Activated CD8-positive, alpha-beta memory T cell treated with anti-CD3 and anti-CD28 coated beads for 1 hour (primary cell): ENCODE data around the gene FAM83E.
A peak's percentile ranks its signal among the peaks of the same experiment; 100 is the strongest.

ENCODE experiments used
- DNase-seq, 2 donors: peaks; one replicate each; pipeline ENCODE4 v3.0.0-alpha.2; 2020; ENCODE audit warnings: low read depth in 1 of 2; ENCODE audit errors: extremely low read depth in 1 of 2

The FAM83E gene

GRCh38 chr19:48613024-48613851 lies 1.6 kb downstream of the FAM83E start:
- DNase-seq = no peak

GRCh38 chr19:48611872-48612271 lies 3.0 kb downstream of the FAM83E start:
- no peak for DNase-seq

DNA sequence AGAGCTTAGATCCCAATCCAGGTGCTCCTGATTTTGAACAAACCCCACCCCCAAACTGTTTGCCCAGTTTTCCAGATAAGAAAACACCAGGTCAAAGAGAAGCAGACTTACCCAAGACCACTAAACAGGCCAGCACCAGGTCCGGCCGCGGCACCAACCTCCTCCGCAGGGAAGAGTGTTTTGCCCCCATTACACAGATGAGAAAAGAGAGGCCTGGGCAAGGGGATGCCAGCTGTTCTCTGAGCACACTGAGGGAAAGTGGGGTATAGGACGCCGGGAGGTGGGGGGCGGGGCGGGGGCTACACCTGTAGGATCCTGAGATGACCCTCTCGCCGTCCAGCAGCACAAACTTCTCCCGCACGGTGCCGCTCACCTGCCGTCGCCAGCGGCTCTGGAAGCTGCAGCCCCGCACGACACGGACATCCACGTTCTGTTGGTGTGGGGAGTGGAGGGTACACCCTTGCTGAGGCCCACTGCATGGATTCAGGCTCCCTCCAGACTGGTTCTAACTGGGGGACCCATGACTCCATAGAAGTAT lies 5.2 kb downstream of the FAM83E start:
- DNase-seq = no peak

GRCh38 chr19:48608798-48609263 lies 6.0 kb downstream of the FAM83E start:
- DNase-seq = no peak

GRCh38 chr19:48607359-48607755 lies 7.5 kb downstream of the FAM83E start:
- no peak for DNase-seq

DNA sequence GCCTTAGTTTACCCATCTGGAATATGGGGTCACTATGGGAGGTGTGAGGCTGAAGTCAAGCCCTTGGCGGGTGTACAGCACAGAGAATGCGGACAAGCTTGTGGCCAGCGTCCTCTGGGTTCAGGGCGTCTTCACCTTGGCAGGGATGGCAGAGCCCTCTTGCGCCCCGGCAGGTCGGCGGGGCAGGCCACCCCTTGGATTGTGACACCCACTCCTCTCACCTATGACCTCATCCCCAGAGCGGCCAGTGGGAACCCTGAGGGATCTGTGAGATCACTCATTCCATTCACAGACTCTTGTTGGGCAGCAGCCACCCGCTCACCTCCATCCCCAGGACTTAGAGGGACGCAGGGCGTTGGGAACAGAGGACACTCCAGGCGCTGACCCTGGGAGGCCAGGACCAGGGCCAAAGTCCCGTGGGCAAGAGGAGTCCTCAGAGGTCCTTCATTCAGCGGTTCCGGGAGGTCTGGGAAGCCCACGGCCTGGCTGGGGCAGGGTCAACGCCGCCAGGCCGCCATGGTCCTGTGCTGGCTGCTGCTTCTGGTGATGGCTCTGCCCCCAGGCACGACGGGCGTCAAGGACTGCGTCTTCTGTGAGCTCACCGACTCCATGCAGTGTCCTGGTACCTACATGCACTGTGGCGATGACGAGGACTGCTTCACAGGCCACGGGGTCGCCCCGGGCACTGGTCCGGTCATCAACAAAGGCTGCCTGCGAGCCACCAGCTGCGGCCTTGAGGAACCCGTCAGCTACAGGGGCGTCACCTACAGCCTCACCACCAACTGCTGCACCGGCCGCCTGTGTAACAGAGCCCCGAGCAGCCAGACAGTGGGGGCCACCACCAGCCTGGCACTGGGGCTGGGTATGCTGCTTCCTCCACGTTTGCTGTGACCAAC lies 8.2 kb downstream of the FAM83E start, which contains the start of gene SPACA4:
SPACA4 (plus strand) TSS at position 280 of the 896 bp plus-strand sequence; CDS start at position 517, 237 bp downstream.
- DNase-seq = no peak

GRCh38 chr19:48603850-48604249 lies 11.0 kb downstream of the FAM83E start:
- no peak for DNase-seq

DNA sequence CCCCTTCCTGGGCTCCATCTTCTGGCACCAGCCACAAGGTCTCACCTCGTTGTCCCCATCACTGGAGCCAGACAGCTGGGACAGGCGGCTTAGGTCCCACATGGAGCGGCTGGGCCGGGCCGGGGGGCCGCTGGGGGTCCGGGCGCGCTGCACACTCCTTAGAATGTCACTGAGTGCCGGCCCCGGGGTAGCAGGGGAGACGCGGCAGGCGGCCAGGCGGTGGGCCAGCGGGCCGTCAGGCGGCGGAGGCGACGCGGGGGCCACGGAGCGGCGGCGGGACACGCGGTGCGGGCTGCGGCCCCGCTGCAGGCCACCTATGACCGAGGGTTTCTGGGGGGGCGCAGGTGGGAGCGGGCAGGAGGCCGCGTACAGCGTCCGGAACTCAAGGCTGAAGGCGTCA lies 11.4 kb downstream of the FAM83E start:
- no peak for DNase-seq

DNA sequence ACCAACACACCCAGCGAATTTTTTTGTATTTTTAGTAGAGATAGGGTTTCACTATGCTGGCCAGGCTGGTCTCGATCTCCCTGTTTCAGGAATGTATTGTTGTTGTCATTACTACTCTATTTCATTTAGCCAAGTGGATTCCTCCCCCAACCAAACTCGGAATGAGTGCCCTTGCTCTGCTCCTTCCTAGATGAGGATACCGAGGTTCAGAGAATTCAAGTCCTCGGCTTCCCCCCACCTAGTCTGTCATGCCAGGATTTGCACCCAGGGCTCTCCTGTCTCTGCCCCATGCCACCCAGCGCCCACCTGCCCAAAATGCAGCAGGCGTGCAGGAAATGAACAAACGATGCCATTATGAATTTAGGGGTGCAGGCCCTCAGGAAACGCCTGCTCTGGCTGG lies 11.9 kb downstream of the FAM83E start:
- no peak for DNase-seq

- DNase-seq = no peak
Observed at GRCh38 chr19:48600679-48601417, 14.0 kb downstream of the FAM83E start.

DNA sequence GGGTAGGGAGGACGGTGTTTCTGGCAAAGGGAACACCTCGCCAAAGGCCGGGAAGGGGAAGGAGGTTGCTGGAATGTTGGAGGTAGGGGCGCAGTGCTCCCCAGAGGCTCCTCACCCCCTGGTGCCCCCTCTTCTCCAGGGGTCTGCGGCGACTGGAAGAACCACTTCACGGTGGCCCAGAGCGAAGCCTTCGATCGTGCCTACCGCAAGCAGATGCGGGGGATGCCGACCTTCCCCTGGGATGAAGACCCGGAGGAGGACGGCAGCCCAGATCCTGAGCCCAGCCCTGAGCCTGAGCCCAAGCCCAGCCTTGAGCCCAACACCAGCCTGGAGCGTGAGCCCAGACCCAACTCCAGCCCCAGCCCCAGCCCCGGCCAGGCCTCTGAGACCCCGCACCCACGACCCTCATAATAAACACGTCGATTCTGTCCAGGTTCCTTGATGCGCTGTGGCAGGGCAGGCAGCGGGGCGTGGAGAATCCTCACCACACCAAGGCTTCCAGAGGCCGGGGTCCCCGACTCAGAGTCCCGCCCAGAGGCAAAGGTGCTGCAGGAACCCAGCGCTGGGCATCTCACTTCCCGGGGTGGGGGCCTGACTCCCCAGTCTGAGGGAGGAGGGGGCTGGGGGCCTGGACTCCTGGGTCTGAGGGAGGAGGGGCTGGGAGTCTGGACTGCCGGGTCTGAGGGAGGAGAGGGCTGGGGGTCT lies 15.7 kb downstream of the FAM83E start:
- no peak for DNase-seq

DNA sequence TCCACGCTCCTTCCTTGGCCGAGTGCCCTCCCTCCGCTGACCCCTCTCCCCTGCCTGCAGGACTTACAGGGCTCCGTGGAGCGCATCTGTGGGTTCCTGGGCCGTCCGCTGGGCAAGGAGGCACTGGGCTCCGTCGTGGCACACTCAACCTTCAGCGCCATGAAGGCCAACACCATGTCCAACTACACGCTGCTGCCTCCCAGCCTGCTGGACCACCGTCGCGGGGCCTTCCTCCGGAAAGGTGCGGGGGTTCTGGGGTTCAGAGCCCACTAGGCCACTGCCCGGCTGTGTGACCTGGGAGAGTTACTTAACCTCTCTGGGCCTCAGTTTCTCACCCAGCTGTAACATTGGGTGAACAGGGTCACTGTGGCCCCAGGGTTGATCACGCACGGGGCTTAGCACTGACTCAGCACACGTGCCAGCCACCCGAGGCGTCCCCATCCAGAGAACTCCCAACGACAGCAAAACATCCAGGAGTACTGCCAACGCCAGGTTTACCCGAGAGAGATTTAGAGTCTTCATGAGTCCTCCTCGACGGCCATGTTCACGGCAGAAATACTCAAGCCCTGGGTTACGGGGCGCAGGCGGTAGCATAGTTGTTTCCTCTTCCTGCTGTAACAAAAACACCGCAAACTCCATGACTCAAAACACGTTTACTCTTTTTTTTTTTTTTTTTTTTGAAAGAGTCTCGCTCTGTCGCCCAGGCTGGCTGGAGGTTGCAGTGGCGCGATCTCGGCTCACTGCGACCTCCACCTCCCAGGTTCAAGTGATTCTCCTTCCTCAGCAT lies 18.0 kb downstream of the FAM83E start:
- DNase-seq = no peak

DNA sequence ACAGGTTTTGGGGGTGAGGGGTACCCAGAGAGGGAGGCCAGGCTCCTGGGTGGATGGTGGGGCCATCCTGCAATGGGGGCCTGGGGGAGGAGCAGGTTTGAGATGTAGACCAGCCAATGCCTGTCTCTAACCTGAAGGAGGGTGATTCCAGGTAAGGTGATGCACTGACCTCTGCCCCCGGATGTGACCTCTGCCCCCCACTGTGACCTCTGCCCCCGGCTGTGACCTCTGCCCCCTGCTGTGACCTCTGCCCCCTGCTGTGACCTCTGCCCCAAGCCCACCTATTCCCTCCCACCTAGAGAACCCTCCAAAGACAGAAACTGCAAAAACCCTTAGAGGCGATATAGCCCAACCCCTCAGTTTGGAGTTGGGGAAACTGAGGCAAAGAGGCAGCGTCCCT lies 18.6 kb downstream of the FAM83E start:
- no peak for DNase-seq

- DNase-seq = no peak
Observed at GRCh38 chr19:48595833-48596232, 19.0 kb downstream of the FAM83E start.

- DNase-seq = no peak
Observed at GRCh38 chr19:48595171-48595570, 19.7 kb downstream of the FAM83E start.

DNA sequence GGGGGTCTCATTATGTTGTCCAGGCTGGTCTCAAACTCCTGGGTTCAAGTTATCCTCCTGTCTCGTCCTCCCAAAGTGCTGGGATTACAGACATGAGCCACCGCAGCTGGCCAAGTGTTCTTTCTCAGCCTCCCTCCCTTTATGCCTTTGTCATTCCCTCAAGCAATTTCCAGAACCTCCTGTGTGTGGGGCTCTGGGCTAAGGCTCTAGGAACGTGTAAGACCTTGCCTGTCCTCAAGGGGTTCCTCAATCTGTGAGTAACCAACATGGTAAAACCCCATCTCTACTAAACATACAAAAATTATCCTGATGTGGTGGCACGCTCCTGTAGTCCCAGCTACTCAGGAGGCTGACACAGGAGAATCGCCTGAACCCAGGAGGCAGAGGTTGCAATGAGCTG lies 23.9 kb downstream of the FAM83E start:
- DNase-seq = no peak

DNA sequence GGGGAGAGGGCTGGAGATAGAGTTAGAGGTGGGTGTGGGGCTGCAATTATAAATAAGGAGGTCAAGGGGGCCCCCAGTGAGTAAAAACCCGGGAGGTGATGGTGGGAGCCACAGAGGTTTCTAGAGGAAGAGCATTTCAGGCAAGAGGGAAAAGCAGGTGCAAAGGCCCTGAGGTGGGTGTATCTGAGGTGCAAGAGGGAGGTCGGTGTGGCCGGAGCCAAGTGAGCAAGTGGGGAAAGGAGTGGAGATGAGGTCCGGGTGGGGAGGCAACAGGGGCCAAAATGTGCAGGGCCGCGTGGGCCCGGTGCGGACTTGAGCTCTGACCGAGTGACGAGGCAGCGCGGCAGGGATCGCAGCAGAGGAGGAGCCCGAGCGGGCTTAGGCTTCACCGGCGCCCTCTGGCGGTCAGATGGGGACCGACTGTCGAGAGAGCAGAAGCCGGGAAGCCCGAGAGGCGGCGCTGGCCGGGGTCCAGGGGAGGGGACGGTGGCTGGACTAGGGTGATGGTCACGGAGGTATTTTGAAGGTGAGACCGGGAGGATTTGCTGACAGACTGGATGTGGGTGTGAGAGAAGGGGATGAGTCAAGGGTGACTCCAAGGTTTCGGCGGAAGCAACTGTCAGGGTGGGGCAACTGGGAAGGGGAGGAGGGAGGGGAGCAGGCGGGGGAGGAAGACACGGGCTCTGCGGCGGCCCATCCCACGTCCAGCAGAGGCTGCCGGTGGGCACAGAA lies 26.0 kb downstream of the FAM83E start:
- DNase-seq = peak; percentile 60 to 84

DNA sequence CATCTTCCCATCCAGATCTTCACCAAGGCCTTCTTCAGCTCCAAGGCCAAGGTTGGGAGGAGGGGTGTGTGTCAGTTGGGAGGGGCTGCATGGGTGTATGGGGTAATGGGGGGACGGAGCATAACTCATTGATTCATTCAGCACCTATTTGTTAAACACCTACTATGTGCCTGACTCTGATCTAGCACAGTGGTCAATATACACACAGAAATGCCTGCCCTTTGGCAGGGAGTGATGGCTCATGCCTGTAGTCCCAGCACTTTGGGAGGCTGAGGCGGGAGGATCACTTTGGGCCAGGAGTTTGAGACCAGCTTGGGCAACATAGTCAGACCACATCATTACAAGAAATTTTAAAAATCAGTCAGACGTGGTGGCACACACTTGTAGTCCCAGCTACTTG lies 27.5 kb downstream of the FAM83E start:
- DNase-seq = no peak

GRCh38 chr19:48582168-48582567 lies 32.7 kb downstream of the FAM83E start:
- DNase-seq = no peak
